ENCODE data around the gene IFRD2.

DNA sequence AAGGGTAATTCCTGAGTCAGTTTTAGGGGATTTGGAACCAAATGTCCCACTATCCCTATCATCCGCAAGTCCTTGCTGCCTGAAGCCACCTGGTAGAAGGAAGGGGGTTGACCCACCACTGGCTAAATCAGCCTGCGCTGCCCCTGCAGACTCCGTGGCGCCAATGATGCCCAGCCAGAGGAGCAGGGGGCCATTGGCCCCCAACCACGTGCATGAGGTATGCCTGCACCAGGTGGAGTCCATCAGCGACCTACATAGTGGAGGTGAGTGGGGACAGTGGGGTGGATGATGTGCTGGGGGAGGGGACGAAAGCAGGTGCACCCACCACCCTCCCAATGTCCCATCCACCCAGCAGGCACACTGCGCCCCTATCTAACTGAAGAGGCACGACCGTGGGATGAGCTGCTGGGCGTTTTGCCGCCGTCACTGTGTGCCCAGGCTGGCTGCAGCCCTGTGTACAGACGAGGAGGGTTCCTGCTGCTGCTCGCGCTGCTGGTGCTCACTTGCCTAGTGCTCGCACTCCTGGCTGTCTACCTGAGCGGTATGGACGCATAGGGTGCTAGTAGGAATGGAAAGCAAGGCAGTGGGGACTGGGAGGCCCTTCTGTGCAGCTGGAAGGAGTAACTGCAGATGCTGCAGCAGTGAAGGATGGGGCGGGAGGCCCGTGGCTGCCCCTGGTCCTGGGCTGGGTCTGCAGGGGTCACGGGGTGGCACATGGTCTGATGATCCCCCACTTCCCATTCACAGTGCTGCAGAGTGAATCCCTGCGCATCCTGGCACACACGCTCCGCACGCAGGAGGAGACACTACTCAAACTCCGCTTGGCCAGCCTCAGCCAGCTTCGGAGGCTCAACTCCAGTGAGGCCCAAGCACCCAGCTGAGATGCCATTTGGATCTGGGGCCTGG is 5.7 kb downstream of the IFRD2 start:
- TF ChIP-seq, protein P1, sequence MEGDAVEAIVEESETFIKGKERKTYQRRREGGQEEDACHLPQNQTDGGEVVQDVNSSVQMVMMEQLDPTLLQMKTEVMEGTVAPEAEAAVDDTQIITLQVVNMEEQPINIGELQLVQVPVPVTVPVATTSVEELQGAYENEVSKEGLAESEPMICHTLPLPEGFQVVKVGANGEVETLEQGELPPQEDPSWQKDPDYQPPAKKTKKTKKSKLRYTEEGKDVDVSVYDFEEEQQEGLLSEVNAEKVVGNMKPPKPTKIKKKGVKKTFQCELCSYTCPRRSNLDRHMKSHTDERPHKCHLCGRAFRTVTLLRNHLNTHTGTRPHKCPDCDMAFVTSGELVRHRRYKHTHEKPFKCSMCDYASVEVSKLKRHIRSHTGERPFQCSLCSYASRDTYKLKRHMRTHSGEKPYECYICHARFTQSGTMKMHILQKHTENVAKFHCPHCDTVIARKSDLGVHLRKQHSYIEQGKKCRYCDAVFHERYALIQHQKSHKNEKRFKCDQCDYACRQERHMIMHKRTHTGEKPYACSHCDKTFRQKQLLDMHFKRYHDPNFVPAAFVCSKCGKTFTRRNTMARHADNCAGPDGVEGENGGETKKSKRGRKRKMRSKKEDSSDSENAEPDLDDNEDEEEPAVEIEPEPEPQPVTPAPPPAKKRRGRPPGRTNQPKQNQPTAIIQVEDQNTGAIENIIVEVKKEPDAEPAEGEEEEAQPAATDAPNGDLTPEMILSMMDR (conservative IDR thresholded peaks at IDR 0.05; ENCODE audit: low read depth in 2 of 2), result no peak
- no peak for TF ChIP-seq EZH2phosphoT487 (IDR thresholded peaks at IDR 0.05; ENCODE audit: unreplicated experiment)
- TF ChIP-seq POLR2AphosphoS5 (IDR thresholded peaks at IDR 0.05; ENCODE audit: low read depth), result peak; percentile 29; the same call in 1 of the 2 replicates
- no peak for TF ChIP-seq ZNF114 (CRISPR knock-in tag; IDR thresholded peaks at IDR 0.05)
- TF ChIP-seq CREB1 (CRISPR knock-in tag; IDR thresholded peaks at IDR 0.05; ENCODE audit: low read depth), result no peak
- TF ChIP-seq JUNB (IDR thresholded peaks at IDR 0.05; ENCODE audit: unreplicated experiment), result no peak
- TF ChIP-seq, protein P2, sequence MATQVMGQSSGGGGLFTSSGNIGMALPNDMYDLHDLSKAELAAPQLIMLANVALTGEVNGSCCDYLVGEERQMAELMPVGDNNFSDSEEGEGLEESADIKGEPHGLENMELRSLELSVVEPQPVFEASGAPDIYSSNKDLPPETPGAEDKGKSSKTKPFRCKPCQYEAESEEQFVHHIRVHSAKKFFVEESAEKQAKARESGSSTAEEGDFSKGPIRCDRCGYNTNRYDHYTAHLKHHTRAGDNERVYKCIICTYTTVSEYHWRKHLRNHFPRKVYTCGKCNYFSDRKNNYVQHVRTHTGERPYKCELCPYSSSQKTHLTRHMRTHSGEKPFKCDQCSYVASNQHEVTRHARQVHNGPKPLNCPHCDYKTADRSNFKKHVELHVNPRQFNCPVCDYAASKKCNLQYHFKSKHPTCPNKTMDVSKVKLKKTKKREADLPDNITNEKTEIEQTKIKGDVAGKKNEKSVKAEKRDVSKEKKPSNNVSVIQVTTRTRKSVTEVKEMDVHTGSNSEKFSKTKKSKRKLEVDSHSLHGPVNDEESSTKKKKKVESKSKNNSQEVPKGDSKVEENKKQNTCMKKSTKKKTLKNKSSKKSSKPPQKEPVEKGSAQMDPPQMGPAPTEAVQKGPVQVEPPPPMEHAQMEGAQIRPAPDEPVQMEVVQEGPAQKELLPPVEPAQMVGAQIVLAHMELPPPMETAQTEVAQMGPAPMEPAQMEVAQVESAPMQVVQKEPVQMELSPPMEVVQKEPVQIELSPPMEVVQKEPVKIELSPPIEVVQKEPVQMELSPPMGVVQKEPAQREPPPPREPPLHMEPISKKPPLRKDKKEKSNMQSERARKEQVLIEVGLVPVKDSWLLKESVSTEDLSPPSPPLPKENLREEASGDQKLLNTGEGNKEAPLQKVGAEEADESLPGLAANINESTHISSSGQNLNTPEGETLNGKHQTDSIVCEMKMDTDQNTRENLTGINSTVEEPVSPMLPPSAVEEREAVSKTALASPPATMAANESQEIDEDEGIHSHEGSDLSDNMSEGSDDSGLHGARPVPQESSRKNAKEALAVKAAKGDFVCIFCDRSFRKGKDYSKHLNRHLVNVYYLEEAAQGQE (IDR thresholded peaks at IDR 0.05; ENCODE audit: unreplicated experiment), result no peak

All from GM23338 (cell line).